PC-9 (cell line): Measurements from ENCODE around the gene CITED1.

Experiments used
- CTCF ChIP-seq: fragments of 200-600 bp; sonication (generic); conservative IDR thresholded peaks from 2 replicates; pipeline ENCODE4 v1.6.1; 2017; ENCODE audit warnings: mixed run types, antibody characterized with exemption, mild to moderate bottlenecking, moderate library complexity
- EZH2 ChIP-seq: fragments of 200-600 bp; sonication (generic); IDR thresholded peaks from 2 replicates; pipeline ENCODE4 v1.8.0; 2017; ENCODE audit warnings: antibody characterized with exemption, low read depth

GRCh38 chrX:72340626-72341025 lies 34.9 kb upstream of the CITED1 start:
- TF ChIP-seq CTCF (no peak), EZH2 (no peak)
